Hepatocyte (in vitro differentiated cells): ENCODE measurements around the gene MLIP. TPM values are rescaled to one million over a fixed set of nuclear protein-coding genes. Genes with fewer than 3 reads are reported as not detected.
A peak's percentile ranks its signal among the peaks of the same experiment; 100 is the strongest.

ENCODE experiments used
- DNase-seq: peaks from one replicate; pipeline ENCODE4 v3.0.0-alpha.2; 2016; ENCODE audit warnings: low spot score
- H2AFZ ChIP-seq: fragments of 200-600 bp; sonication (generic); 2 replicates; pipeline ENCODE4 v1.6.0; 2016; ENCODE audit warnings: antibody characterized with exemption, mild to moderate bottlenecking
- H3K27ac ChIP-seq: fragments of 200-600 bp; sonication (generic); 2 replicates; pipeline ENCODE4 v1.5.1; 2016; ENCODE audit warnings: mild to moderate bottlenecking
- H3K27me3 ChIP-seq: fragments of 200-600 bp; sonication (generic); 2 replicates; pipeline ENCODE4 v1.6.1; 2016
- H3K36me3 ChIP-seq: fragments of 200-600 bp; sonication (generic); replicated peaks from 2 replicates; pipeline ENCODE4 v1.5.1; 2016; ENCODE audit warnings: low read depth; ENCODE audit not compliant: insufficient read depth
- H3K4me1 ChIP-seq: fragments of 200-600 bp; sonication (generic); 2 replicates; pipeline ENCODE4 v1.5.1; 2016; ENCODE audit warnings: mild to moderate bottlenecking, moderate library complexity; ENCODE audit not compliant: insufficient read depth
- H3K4me2 ChIP-seq: fragments of 200-600 bp; sonication (generic); 2 replicates; pipeline ENCODE4 v1.6.0; 2016
- H3K4me3 ChIP-seq: fragments of 200-600 bp; sonication (generic); 2 replicates; pipeline ENCODE4 v1.5.1; 2016; ENCODE audit warnings: mild to moderate bottlenecking
- H3K79me2 ChIP-seq: fragments of 200-600 bp; sonication (generic); 2 replicates; pipeline ENCODE4 v1.6.0; 2017; ENCODE audit warnings: mild to moderate bottlenecking
- H3K9me2 ChIP-seq: fragments of 200-600 bp; sonication (generic); replicated peaks from 2 replicates; pipeline ENCODE4 v1.6.0; 2017; ENCODE audit warnings: mild to moderate bottlenecking; ENCODE audit not compliant: insufficient read depth
- H3K9me3 ChIP-seq: fragments of 200-600 bp; sonication (generic); 2 replicates; pipeline ENCODE4 v1.5.1; 2016; ENCODE audit warnings: low read depth, mild to moderate bottlenecking
- H4K20me1 ChIP-seq: fragments of 200-600 bp; sonication (generic); 2 replicates; pipeline ENCODE4 v1.6.0; 2016; ENCODE audit warnings: mild to moderate bottlenecking; ENCODE audit not compliant: insufficient read depth, poor library complexity, severe bottlenecking
- EZH2 ChIP-seq: fragments of 200-600 bp; sonication (generic); IDR thresholded peaks from 2 replicates; pipeline ENCODE4 v1.6.1; 2016; ENCODE audit warnings: antibody characterized with exemption, mild to moderate bottlenecking, borderline replicate concordance
- EZH2phosphoT487 ChIP-seq: fragments of 200-600 bp; sonication (generic); IDR thresholded peaks from one replicate; pipeline ENCODE4 v1.6.1; 2018; ENCODE audit warnings: antibody characterized with exemption, mild to moderate bottlenecking, low read depth, moderate library complexity; ENCODE audit not compliant: unreplicated experiment, severe bottlenecking
- WGBS: methylation state at CpG from one replicate; pipeline ENCODE4 v1.1.6; 2016; ENCODE audit warnings: low lambda C conversion rate; ENCODE audit errors: missing lambda C conversion rate; 5-methylcytosine and 5-hydroxymethylcytosine counted together
- polyA plus RNA-seq: library from polyadenylated mRNA; unstranded; fragments of >200 nt; fragmentation: Nextera tagmentation; extraction: Ambion mirVana; gene quantifications from 2 replicates; pipeline ENCODE4 v1.2.1, GENCODE V29; 2016
- total RNA-seq: library from RNA; depleted of rRNA; stranded (reverse); fragments of >200 nt; gene quantifications from 2 replicates; pipeline ENCODE4 v1.2.3, GENCODE V29; 2014
- TF ChIP-seq, protein P1 (sequence below): fragments of 200-600 bp; sonication (generic); IDR thresholded peaks from 2 replicates; pipeline ENCODE4 v1.5.1; 2016; ENCODE audit warnings: antibody characterized with exemption, mild to moderate bottlenecking; ENCODE audit not compliant: poor library complexity

MLIP gene
- total and polyA plus RNA-seq, 2 experiments from 2014 or later: 1.2 to 1.5 TPM

DNA sequence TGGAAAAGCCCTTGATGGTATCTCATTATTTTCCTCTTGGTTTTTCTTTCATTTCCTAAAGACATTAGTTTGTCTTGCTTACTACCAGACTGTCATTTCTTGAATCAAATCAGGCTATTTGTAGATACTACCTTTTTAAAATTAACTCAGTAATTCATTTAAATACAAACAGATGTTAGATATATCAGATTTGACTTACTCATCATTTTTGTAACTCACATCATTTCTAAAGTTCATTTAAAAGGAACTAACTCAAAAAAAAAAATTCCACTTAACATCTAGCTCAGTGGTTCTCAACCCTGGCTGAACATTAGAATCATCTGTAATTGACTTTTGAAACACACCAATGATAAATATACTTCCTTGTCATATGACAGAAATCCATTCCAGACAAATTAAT lies 148.8 kb downstream of the MLIP start:
- no peak for TF ChIP-seq EZH2phosphoT487
- TF ChIP-seq, protein P1, sequence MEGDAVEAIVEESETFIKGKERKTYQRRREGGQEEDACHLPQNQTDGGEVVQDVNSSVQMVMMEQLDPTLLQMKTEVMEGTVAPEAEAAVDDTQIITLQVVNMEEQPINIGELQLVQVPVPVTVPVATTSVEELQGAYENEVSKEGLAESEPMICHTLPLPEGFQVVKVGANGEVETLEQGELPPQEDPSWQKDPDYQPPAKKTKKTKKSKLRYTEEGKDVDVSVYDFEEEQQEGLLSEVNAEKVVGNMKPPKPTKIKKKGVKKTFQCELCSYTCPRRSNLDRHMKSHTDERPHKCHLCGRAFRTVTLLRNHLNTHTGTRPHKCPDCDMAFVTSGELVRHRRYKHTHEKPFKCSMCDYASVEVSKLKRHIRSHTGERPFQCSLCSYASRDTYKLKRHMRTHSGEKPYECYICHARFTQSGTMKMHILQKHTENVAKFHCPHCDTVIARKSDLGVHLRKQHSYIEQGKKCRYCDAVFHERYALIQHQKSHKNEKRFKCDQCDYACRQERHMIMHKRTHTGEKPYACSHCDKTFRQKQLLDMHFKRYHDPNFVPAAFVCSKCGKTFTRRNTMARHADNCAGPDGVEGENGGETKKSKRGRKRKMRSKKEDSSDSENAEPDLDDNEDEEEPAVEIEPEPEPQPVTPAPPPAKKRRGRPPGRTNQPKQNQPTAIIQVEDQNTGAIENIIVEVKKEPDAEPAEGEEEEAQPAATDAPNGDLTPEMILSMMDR: no peak

DNA sequence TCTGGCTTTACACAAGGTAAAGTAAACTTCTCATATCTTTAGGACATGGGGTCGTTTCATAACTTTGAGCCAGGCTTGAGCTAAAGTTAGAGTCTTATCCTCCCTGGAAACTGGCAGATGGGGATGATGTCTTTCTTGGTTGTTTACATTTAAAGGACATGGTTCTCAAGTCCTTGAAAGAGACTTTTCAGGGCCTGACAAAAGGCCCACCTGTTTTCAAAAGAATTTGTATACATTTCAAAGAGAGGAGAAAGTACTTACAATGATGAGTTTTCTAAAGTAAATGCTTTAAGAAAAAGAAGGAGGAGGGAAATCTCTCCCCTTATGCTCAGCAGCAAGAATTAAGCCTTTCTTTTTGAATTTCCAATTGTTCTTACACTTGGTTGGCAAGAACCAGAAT lies 151.3 kb downstream of the MLIP start:
- no peak for DNase-seq
- Histone ChIP-seq H3K4me3 (no peak overlapping the region), H3K36me3 (no peaks in the 10 kb centered on the region), H3K9me3 (no peaks in the 10 kb centered on the region), H3K4me1 (no peaks in the 10 kb centered on the region), H3K79me2 (no peaks in the 10 kb centered on the region), H2AFZ (no peak overlapping the region), H4K20me1 (no peaks in the 10 kb centered on the region), H3K27ac (peak overlapping the region; percentile 5), H3K27me3 (no peaks in the 10 kb centered on the region), H3K4me2 (no peak overlapping the region), H3K9me2 (no peaks in the 10 kb centered on the region)
- TF ChIP-seq, protein P1: no peak
- no peak for TF ChIP-seq EZH2phosphoT487
- no peak for TF ChIP-seq EZH2
- WGBS: 43% methylated on average over 1 of the region's 1 CpG

More for the DNA sequence above, 148.8 kb downstream of the MLIP start:
- H3K9me3 ChIP-seq: no peaks in the 10 kb centered on the region
- no peak overlapping the region for H3K4me3 ChIP-seq
- H3K9me2 ChIP-seq: no peaks in the 10 kb centered on the region
- no peak overlapping the region for H3K27ac ChIP-seq
- DNase-seq: no peak
- H3K4me2 ChIP-seq: no peak overlapping the region
- H2AFZ ChIP-seq: no peak overlapping the region
- H3K79me2 ChIP-seq: no peaks in the 10 kb centered on the region
- H3K36me3 ChIP-seq: no peaks in the 10 kb centered on the region
- no peaks in the 10 kb centered on the region for H4K20me1 ChIP-seq
- no peaks in the 10 kb centered on the region for H3K4me1 ChIP-seq
- H3K27me3 ChIP-seq: no peaks in the 10 kb centered on the region

DNA sequence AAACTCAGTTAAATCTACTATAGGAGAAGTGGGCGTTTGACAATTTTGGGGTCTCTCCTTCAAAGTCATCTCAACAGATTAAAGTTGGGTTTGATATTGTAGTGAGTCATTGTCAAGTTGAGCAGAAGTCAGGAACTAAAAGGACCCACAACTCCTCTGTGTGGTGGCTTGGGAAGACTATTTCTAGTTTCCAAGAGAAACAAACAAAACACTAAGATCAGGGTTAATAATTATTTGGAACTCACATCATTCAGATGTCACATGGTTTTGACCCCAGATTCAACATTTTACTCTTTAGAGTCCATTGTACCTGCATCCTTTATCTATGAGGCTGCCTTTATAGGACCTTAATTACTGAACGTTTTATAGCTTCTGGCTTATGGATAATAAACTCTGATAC lies 151.7 kb downstream of the MLIP start:
- TF ChIP-seq EZH2: no peak
- no peak for TF ChIP-seq EZH2phosphoT487
- TF ChIP-seq, protein P1: no peak
- no peaks in the 10 kb centered on the region for H3K79me2 ChIP-seq
- no peak overlapping the region for H3K4me3 ChIP-seq
- 62% methylated on average over 2 of the region's 2 CpGs for WGBS
- peak; percentile 6 for DNase-seq
- H3K4me2 ChIP-seq: no peak overlapping the region
- no peaks in the 10 kb centered on the region for H3K27me3 ChIP-seq
- H3K9me3 ChIP-seq: no peaks in the 10 kb centered on the region
- H4K20me1 ChIP-seq: no peaks in the 10 kb centered on the region
- peak overlapping the region; percentile 5 for H3K27ac ChIP-seq
- H3K36me3 ChIP-seq: no peaks in the 10 kb centered on the region
- no peaks in the 10 kb centered on the region for H3K9me2 ChIP-seq
- H3K4me1 ChIP-seq: no peaks in the 10 kb centered on the region
- H2AFZ ChIP-seq: no peak overlapping the region

DNA sequence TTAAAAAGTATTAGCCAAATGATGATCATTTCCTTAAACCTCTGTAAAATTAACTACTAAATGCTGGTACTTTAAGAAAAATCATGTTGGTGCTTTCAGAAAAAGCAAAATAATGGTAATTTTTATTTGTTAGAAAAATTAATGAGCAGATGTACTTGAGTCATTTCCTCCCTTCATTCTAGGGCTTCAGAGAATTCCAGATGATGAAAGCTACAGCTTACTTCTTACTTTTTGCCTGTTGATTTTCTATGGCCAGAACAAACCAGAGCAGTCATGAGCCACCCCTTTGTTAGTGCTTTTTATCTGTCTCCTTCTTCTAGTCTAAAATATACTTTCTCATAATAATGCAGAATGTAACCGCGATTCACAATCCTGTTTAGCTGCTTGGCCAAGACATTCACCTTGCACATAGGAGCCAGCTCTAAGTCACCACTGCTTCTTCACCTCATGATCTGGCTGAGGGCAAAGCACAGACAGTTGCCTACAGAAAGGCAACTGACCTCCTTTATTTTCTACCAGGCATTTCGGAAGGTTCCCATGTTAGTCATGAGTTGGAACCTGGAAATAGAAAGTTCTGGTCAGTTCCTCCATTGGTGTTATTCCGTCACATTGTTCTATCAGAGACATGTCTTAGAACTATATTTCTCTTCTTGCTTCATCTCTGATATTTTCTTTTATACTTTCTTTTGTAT lies 153.5 kb downstream of the MLIP start:
- Histone ChIP-seq H3K4me3 (no peak overlapping the region), H3K27me3 (no peaks in the 10 kb centered on the region), H2AFZ (no peak overlapping the region), H3K4me2 (no peak overlapping the region), H3K36me3 (no peaks in the 10 kb centered on the region), H3K27ac (no peak overlapping the region), H3K4me1 (no peaks in the 10 kb centered on the region), H3K79me2 (no peaks in the 10 kb centered on the region), H3K9me3 (no peaks in the 10 kb centered on the region), H4K20me1 (no peaks in the 10 kb centered on the region), H3K9me2 (no peaks in the 10 kb centered on the region)
- DNase-seq: no peak
- WGBS: 100% methylated on average over 4 of the region's 4 CpGs
- TF ChIP-seq EZH2phosphoT487: no peak
- TF ChIP-seq EZH2: no peak
- TF ChIP-seq, protein P1: no peak
